ENCODE data around the gene FAM162A.
"Not testable (repeated sequence)": the region's sequence is repeated elsewhere in the genome, so short reads cannot be mapped to it uniquely, and the experiment has no call there.

FAM162A gene

GRCh38 chr3:122421101-122421500 lies 37.1 kb downstream of the FAM162A start:
- no peak for DNase-seq (ENCODE audit: low spot score)

GRCh38 chr3:122421836-122422235 lies 37.9 kb downstream of the FAM162A start:
- no peak for DNase-seq (ENCODE audit: low spot score)

- DNase-seq (ENCODE audit: low spot score) = no peak
These were observed 44.0 kb downstream of the FAM162A start for GRCh38 chr3:122427857-122428471.

GRCh38 chr3:122430371-122430770 lies 46.4 kb downstream of the FAM162A start:
- DNase-seq (ENCODE audit: low spot score) = no peak

GRCh38 chr3:122435950-122436349 lies 52.0 kb downstream of the FAM162A start:
- no peak for DNase-seq (ENCODE audit: low spot score)

GRCh38 chr3:122443090-122443489 lies 59.1 kb downstream of the FAM162A start:
- DNase-seq (ENCODE audit: low spot score) = no peak

- DNase-seq (ENCODE audit: low spot score) = not testable (repeated sequence)
These were observed 59.9 kb downstream of the FAM162A start for GRCh38 chr3:122443762-122444490.

GRCh38 chr3:122444491-122444887 lies 60.5 kb downstream of the FAM162A start:
- DNase-seq (ENCODE audit: low spot score) = not testable (repeated sequence)

- not testable (repeated sequence) for DNase-seq (ENCODE audit: low spot score)
These were observed 64.2 kb downstream of the FAM162A start for GRCh38 chr3:122448218-122448617.

- DNase-seq (ENCODE audit: low spot score) = no peak
These were observed 67.4 kb downstream of the FAM162A start for GRCh38 chr3:122451371-122451770.

GRCh38 chr3:122456074-122456473 lies 72.1 kb downstream of the FAM162A start:
- no peak for DNase-seq (ENCODE audit: low spot score)

GRCh38 chr3:122457706-122458105 lies 73.7 kb downstream of the FAM162A start:
- DNase-seq (ENCODE audit: low spot score) = no peak

GRCh38 chr3:122458992-122459391 lies 75.0 kb downstream of the FAM162A start:
- DNase-seq (ENCODE audit: low spot score) = no peak

- DNase-seq (ENCODE audit: low spot score) = no peak
These were observed 77.8 kb downstream of the FAM162A start for GRCh38 chr3:122461806-122462205.

Measured in germinal center (tissue), 1 donor.